Measurements from ENCODE around the gene DNM3.
"Not testable (repeated sequence)": the region's sequence is repeated elsewhere in the genome, so short reads cannot be mapped to it uniquely, and the experiment has no call there.

DNM3 gene

DNA sequence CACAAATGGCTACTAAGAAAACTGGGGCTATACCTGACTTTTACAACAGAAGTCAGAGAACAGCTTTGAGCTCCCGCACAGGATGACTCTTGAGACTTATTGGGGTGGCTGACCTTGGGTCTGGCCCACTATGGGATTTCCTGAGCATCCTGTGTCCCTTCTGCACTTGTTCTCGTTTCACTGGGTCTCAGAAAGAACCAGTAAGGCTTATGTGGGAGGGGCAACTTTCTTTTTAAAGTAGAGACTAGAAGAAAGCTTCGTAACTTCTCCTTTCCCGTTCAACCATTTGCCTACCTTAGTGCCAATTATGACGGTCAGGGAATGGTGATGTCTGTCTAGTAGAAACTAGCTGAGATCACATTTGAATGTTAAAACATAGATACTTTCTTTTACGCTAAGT is 519.7 kb downstream of the DNM3 start:
- no peak for DNase-seq (ENCODE audit: low read depth)

DNA sequence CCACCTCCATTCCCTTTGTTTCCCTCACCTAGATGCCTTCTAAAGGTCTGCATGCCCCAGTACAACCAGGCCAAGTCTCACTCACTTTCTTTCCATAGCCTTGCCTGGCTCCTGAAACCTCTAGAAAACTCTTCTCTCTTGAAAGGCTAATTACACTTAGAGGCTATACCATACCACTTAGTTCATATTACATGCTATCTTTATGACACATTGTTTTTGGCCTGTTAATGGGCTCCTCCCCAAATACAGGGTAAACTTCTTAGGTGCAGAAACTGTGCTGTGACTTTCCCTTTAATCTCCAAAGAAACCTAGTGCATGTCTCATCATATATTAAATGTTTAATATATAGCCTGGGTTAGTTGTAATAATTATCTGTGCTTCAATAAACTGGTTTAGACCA is 522.6 kb downstream of the DNM3 start:
- no peak for DNase-seq (ENCODE audit: low read depth)

- not testable (repeated sequence) for DNase-seq (ENCODE audit: low read depth)
Measured at GRCh38 chr1:172371646-172372045, 530.3 kb downstream of the DNM3 start.

DNA sequence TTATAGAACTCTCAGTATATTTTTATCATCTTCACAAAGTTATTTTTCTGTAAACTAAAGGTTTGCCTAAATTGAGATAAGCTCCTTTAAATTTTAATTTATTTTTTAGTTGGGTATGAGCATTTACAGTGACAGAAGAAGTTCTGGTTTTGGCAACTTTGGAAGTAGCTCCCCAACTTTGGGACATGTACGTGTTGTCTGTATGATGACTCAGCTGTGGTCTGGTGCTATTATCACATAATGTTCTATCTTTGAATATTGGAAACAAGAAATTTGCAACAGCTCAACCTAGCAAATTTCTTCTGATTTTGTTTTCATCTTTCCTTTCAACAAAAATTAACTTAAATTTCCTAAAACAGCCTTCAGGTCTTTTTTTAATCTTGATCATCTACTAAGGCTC is 532.6 kb downstream of the DNM3 start:
- no peak for DNase-seq (ENCODE audit: low read depth)

DNA sequence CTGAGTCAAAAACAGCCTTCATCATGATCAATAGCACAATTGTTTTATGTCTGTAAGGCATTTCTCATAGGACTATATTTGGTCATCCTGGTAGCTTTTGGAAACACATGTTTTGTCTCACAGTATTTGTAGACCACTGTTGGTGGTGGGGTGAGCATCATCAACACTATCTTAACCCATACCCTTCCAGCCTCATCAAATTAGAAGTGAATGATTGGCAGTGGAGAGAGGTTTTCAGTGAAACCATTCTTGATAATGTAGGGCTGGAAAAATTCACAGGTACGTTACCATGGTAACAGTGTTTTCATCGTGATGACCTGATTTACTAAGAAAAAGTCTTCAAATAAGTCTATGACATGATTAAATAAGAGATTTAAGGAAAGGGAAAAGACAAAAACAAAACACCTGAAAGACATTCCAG is 533.9 kb downstream of the DNM3 start:
- DNase-seq (ENCODE audit: low read depth): no peak

DNA sequence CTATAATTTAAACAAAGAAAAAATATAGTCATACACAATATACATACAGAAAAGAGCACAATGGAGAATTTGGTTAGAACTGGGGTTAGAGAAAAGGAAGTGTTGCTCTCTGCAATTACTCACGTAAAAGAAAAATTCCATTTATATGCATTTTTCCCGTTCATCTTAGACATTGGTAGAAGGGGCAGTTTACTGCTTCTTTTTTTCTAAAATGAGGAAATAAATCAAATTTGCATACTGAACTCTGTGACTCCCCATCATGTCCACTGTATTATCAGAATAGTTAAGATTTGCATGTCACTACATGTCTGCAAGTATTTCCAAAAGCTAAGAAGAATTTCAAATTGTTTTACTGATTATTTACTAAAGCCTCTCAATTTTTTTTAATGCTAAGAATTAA is 535.1 kb downstream of the DNM3 start:
- DNase-seq (ENCODE audit: low read depth): no peak

- DNase-seq (ENCODE audit: low read depth): no peak
Measured at GRCh38 chr1:172377565-172377964, 536.3 kb downstream of the DNM3 start.

DNA sequence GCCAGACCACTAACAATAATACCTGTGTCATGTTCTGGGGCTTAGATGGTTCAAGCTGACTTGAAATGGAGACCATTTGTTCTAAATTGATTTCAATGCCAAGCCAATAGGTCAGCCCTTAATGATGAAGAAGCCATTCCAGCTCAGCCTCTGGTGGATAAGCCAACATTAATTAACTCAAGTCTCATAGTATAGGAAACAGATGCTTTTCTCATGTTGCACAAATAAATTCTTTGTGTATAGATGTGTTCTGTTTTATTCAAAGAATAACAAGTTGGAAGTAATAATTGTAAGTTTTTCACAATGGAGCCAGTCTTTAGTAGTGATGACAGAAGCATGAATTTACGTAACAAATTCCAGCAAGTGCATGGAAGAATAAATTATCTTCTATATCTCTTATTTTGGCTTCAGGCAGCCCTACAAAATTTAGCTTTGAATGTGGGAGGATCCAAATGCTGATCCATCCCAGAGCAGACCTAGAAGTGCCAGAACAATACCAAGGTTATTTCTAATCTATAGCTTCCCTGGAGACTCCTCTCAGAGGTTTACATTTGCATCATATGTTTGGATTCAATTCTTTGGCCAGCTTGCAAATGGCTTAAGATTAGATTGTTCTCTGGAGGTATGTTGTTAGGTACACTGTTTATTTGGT is 536.9 kb downstream of the DNM3 start:
- DNase-seq (ENCODE audit: low read depth): no peak

GRCh38 chr1:172380441-172381244 is 539.3 kb downstream of the DNM3 start:
- no peak for DNase-seq (ENCODE audit: low read depth)

- DNase-seq (ENCODE audit: low read depth): no peak
Measured at GRCh38 chr1:172381946-172382345, 540.6 kb downstream of the DNM3 start.

- no peak for DNase-seq (ENCODE audit: low read depth)
Measured at GRCh38 chr1:172382406-172382805, 541.1 kb downstream of the DNM3 start.

DNA sequence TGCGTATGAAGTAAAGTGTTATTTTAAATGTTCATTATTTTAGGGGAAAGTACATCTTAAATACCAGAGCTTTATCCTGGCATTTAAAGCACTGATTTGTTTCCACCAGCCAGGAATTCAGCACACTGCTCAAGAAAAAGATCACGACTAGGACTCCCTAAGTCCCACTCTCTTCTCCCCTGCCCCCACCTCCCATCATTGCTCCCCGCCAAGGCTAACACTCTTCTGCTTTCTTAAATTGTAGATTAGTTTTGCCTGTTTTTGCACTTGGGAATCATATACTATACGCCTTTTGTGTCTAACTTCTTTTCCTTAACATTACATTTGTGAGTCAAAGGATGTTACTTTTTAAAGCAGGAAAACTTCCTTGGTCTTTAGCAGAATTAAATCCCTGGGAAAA is 541.7 kb downstream of the DNM3 start:
- no peak for DNase-seq (ENCODE audit: low read depth)

DNA sequence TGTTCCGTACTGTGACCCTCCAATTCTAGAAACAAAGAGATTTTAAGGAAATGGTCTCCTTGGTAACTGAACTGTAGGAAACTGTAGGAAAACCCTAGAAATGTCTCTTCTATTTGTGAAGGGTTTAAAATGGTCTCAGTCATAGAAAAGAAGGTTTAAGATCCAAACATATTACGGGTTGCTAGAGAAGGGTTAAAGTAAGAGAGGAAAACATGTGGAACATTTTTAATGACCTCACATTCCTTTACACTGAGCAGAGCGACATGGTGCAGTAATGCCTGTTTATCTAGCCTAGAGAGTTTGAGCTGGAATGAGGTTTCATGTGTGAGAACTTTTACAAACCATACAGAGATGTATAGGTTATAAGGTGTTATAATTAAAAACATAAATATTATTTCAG is 542.2 kb downstream of the DNM3 start:
- DNase-seq (ENCODE audit: low read depth): no peak

GRCh38 chr1:172384656-172385055 is 543.4 kb downstream of the DNM3 start:
- DNase-seq (ENCODE audit: low read depth): no peak

DNA sequence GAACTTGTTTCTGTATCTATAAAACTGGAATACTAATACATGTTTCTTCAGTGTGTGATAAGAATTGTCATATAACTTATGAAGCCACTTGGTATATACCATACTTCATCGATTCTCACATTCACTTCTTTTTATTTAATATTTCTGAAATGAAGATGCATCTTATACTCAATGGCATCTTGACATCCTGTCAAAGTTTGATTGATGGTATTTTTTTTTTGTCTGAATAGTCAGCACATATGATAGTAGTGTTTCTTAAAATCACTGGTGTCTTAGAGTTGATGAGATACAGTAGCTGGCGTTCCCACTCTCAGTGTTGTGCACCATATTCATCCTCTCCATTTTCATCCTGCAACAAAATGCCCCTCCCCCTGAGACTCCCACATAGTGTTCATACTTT is 544.7 kb downstream of the DNM3 start:
- DNase-seq (ENCODE audit: low read depth): no peak

- no peak for DNase-seq (ENCODE audit: low read depth)
Measured at GRCh38 chr1:172388490-172388889, 547.2 kb downstream of the DNM3 start.

DNA sequence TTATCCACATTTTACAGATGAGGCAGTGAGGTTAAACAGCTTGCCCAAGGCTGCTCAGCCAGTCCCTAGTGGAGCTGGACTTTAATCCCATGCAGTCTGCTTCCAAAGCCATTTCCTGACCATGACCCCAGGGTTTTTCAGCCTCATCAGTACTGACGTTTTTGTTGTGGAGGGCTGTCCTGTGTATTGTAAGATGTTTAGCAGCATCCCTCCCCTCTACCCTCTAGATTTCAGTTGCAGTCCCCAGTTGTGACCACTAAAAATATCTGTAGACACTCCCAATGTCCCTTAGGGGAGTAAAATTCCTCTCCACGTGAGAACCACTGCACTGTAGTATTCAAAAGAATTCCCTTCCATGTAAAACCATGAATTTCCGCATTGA is 549.0 kb downstream of the DNM3 start:
- no peak for DNase-seq (ENCODE audit: low read depth)

- DNase-seq (ENCODE audit: low read depth): no peak
Measured at GRCh38 chr1:172390683-172391551, 549.6 kb downstream of the DNM3 start.

DNA sequence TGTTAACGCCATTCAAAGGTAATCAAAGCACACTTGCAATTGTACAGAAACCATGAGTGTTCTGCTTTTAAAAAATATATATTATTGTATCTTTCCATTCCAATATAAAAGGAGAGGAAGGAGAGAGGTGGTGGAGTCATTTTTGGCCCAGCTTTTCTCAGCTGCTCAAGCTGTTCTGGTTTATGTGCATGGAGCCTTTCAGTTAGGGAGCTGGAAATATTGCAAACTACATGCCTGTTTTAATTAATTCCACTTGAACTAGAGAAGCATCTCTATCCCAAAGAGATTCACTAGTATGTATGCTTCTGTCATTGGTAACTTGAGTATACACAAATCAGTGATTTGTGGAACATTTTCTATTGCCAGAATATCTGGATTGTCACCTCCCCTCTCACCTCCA is 550.7 kb downstream of the DNM3 start:
- no peak for DNase-seq (ENCODE audit: low read depth)

- no peak for DNase-seq (ENCODE audit: low read depth)
Measured at GRCh38 chr1:172393354-172393753, 552.1 kb downstream of the DNM3 start.

DNA sequence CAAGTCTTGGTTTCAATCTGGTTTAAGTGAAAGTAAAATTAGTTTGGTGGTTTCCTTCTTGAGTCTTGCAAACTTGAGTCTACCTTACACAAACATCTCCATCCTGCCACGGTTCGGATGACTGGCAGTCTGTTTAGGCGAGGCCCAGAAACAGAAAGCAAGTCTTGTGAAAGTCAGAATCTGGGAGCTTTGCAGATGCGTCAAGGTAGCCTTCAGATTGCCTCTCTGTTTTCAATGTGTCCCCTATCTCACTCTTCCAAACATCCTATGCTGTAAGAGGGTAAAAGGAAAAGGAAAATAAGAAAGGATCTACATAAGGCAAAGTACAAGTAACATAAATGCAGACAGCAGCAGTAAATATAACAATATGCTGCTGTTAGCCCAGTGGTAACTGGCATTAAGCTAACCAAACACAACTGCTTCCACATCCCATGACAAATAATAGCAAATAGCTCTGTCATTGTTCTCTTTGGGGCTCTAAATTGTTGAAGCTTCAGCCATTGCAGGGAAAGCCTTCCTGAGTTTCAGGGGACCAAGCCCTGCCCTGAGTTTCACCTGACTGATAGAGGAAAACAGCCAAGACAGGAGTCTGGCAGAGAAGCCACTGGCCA is 552.9 kb downstream of the DNM3 start:
- DNase-seq (ENCODE audit: low read depth): no peak

- DNase-seq (ENCODE audit: low read depth): no peak
Measured at GRCh38 chr1:172394811-172395210, 553.5 kb downstream of the DNM3 start.
